Brain microvascular endothelial cell (primary cell): Measurements from ENCODE around the gene SMIM13.

Source experiments
- DNase-seq: peaks from one replicate; pipeline ENCODE4 v3.0.0-alpha.2; 2020
- H3K27ac ChIP-seq: fragments of 250-450 bp; sonication (Bioruptor Pico); 2 replicates; pipeline ENCODE4 v1.5.1; 2020; ENCODE audit warnings: mild to moderate bottlenecking, moderate library complexity
- H3K27me3 ChIP-seq: fragments of 250-450 bp; sonication (Bioruptor Pico); replicated peaks from 2 replicates; pipeline ENCODE4 v1.5.1; 2020; ENCODE audit warnings: mild to moderate bottlenecking
- H3K36me3 ChIP-seq: fragments of 250-450 bp; sonication (Bioruptor Pico); replicated peaks from 2 replicates; pipeline ENCODE4 v1.5.1; 2020; ENCODE audit warnings: mild to moderate bottlenecking
- H3K4me3 ChIP-seq: 2 replicates; pipeline ENCODE4 v1.5.1; 2011; ENCODE audit warnings: low read depth, mild to moderate bottlenecking, control low read depth, low read length, moderate library complexity
- in situ Hi-C: cut with HindIII; loops from 2 replicates; pipeline ENCODE4 v1.10.0; 2017; ENCODE audit warnings: low sequenced_read_pairs, low pct_ligation_motif_present
- TF ChIP-seq, protein P1 (sequence below): IDR thresholded peaks from 2 replicates; pipeline ENCODE4 v1.5.1; 2011; ENCODE audit warnings: low read depth, mild to moderate bottlenecking, moderate library complexity, low read length, control low read depth, inconsistent platforms; ENCODE audit errors: missing control alignments

SMIM13 gene

GRCh38 chr6:11185204-11185842 lies 91.7 kb downstream of the SMIM13 start:
- H3K27ac ChIP-seq: no peak overlapping the region
- peaks cover 30% of the 10 kb centered on the region for H3K36me3 ChIP-seq
- DNase-seq: no peak
- in situ Hi-C loops: no loop called here
- TF ChIP-seq, protein P1, sequence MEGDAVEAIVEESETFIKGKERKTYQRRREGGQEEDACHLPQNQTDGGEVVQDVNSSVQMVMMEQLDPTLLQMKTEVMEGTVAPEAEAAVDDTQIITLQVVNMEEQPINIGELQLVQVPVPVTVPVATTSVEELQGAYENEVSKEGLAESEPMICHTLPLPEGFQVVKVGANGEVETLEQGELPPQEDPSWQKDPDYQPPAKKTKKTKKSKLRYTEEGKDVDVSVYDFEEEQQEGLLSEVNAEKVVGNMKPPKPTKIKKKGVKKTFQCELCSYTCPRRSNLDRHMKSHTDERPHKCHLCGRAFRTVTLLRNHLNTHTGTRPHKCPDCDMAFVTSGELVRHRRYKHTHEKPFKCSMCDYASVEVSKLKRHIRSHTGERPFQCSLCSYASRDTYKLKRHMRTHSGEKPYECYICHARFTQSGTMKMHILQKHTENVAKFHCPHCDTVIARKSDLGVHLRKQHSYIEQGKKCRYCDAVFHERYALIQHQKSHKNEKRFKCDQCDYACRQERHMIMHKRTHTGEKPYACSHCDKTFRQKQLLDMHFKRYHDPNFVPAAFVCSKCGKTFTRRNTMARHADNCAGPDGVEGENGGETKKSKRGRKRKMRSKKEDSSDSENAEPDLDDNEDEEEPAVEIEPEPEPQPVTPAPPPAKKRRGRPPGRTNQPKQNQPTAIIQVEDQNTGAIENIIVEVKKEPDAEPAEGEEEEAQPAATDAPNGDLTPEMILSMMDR: no peak
- no peak overlapping the region for H3K4me3 ChIP-seq
- H3K27me3 ChIP-seq: no peaks in the 10 kb centered on the region

GRCh38 chr6:11187301-11187700 lies 93.7 kb downstream of the SMIM13 start:
- H3K4me3 ChIP-seq: no peak overlapping the region
- no peak for DNase-seq
- in situ Hi-C loops: no loop called here
- no peak overlapping the region for H3K27ac ChIP-seq
- H3K36me3 ChIP-seq: peaks cover 37% of the 10 kb centered on the region
- no peaks in the 10 kb centered on the region for H3K27me3 ChIP-seq
- TF ChIP-seq, protein P1: no peak
